ENCODE measurements around the gene CLDN22. TPM values are rescaled to one million over a fixed set of nuclear protein-coding genes. Genes with fewer than 3 reads are reported as not detected.

Gene CLDN22
- total RNA-seq, 1 donor = under 0.01 TPM

DNA sequence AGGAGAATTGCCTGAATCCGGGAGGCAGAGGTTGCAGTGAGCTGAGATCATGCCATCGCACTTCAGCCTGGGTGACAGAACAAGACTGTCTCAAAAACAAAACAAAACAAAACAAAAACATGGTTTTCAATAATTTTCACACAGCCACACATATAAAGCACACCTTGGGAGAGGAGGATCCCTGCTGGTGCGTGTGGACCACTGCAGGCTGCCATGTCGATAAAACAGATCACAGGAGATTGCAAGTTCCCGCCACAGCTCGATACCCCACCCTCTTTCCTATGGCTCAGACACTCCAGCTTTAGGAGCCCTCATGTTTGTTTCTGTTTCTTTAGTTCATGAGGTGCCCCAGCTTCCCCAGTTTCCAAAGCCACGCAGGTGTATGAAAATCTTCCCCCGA lies 33.5 kb upstream of the CLDN22 start:
- no peak overlapping the region for H3K4me3 ChIP-seq (ENCODE audit: low read depth, low read length)
- DNase-seq (ENCODE audit: low read depth) = no peak
- TF ChIP-seq, protein P1, sequence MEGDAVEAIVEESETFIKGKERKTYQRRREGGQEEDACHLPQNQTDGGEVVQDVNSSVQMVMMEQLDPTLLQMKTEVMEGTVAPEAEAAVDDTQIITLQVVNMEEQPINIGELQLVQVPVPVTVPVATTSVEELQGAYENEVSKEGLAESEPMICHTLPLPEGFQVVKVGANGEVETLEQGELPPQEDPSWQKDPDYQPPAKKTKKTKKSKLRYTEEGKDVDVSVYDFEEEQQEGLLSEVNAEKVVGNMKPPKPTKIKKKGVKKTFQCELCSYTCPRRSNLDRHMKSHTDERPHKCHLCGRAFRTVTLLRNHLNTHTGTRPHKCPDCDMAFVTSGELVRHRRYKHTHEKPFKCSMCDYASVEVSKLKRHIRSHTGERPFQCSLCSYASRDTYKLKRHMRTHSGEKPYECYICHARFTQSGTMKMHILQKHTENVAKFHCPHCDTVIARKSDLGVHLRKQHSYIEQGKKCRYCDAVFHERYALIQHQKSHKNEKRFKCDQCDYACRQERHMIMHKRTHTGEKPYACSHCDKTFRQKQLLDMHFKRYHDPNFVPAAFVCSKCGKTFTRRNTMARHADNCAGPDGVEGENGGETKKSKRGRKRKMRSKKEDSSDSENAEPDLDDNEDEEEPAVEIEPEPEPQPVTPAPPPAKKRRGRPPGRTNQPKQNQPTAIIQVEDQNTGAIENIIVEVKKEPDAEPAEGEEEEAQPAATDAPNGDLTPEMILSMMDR (IDR thresholded peaks at IDR 0.05; ENCODE audit: insufficient read depth, low read length) = no peak

GRCh38 chr4:183352546-183352945 lies 32.5 kb upstream of the CLDN22 start:
- no peak overlapping the region for H3K4me3 ChIP-seq (ENCODE audit: low read depth, low read length)
- TF ChIP-seq, protein P1 (IDR thresholded peaks at IDR 0.05; ENCODE audit: insufficient read depth, low read length) = no peak
- DNase-seq (ENCODE audit: low read depth) = no peak

GRCh38 chr4:183350317-183351071 lies 30.4 kb upstream of the CLDN22 start:
- TF ChIP-seq, protein P1 (IDR thresholded peaks at IDR 0.05; ENCODE audit: insufficient read depth, low read length) = no peak
- no peak for DNase-seq (ENCODE audit: low read depth)
- no peak overlapping the region for H3K4me3 ChIP-seq (ENCODE audit: low read depth, low read length)

DNA sequence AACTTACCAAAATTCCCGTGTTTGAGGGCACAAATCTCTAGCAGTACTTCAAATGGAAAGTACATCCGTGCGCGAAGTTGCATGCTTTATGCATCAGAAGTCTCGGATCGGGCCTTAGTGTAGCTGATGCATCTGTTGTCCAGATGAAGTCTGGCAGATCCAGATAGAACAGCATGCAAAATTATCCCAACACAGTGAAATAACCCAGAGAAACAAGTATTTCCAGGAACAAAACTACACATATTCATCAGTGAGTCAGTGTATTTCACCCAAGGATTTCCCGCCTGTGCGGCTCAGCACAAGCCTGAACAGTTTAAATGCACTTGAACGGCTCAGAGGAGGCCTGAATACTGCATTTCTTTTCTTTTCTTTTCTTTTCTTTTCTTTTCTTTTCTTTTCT lies 29.6 kb upstream of the CLDN22 start:
- no peak for DNase-seq (ENCODE audit: low read depth)
- TF ChIP-seq, protein P1 (IDR thresholded peaks at IDR 0.05; ENCODE audit: insufficient read depth, low read length) = no peak
- no peak overlapping the region for H3K4me3 ChIP-seq (ENCODE audit: low read depth, low read length)

DNA sequence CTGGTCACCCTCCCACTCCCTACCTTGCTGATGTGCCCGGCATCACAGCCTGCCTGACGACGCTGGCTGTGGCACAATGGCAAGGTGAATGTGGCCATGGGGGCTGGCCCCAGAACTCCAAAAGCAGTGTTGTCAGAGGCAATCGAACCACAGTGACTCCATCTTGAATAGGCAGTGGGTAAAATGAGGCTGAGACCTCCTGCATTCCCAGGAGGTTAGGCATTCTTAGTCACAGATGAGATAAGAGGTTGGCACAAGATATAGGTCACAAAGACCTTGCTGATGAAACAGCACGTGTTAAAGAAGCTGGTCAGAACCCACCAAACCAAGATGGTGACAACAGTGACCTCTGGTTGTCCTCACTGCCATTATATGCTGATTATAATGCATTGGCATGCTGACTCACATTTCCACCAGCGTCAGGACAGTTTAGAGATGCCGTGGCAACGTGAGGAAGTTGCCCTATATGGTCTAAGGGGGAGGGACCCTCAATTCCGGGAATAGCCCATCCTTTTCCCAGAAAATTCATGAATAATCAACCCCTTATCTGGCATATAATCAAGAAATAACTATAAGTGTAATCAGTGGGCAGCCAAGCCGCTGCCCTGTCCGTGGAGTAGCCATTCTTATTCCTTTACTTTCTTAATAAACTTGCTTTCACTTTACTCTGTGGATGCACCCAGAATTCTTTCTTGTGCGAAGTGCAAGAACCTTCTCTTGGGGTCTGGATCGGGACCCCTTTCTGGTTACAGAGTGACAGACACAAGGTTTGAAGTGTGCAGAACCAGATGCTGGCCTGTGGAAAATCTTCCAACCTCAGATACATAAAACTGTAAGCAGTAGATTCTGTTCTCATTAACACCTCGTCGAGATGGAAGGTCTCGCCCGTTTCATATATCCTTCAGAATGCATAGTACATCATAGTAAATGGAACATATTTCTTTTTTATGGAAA lies 28.9 kb upstream of the CLDN22 start:
- TF ChIP-seq, protein P1 (IDR thresholded peaks at IDR 0.05; ENCODE audit: insufficient read depth, low read length) = no peak
- H3K4me3 ChIP-seq (ENCODE audit: low read depth, low read length) = no peak overlapping the region
- peak; percentile 75 for DNase-seq (ENCODE audit: low read depth)

GRCh38 chr4:183348136-183348535 lies 28.1 kb upstream of the CLDN22 start:
- DNase-seq (ENCODE audit: low read depth) = no peak
- TF ChIP-seq, protein P1 (IDR thresholded peaks at IDR 0.05; ENCODE audit: insufficient read depth, low read length) = no peak
- H3K4me3 ChIP-seq (ENCODE audit: low read depth, low read length) = no peak overlapping the region

Data from fibroblast of the aortic adventitia (primary cell).